Measurements from ENCODE around the gene SETD7. TPM values are rescaled to one million over a fixed set of nuclear protein-coding genes. Genes with fewer than 3 reads are reported as not detected.

SETD7 gene
- total and polyA plus RNA-seq, 2 of the 4 experiments (the other 2 are of a cell fraction), result 17.0 to 46.6 TPM

DNA sequence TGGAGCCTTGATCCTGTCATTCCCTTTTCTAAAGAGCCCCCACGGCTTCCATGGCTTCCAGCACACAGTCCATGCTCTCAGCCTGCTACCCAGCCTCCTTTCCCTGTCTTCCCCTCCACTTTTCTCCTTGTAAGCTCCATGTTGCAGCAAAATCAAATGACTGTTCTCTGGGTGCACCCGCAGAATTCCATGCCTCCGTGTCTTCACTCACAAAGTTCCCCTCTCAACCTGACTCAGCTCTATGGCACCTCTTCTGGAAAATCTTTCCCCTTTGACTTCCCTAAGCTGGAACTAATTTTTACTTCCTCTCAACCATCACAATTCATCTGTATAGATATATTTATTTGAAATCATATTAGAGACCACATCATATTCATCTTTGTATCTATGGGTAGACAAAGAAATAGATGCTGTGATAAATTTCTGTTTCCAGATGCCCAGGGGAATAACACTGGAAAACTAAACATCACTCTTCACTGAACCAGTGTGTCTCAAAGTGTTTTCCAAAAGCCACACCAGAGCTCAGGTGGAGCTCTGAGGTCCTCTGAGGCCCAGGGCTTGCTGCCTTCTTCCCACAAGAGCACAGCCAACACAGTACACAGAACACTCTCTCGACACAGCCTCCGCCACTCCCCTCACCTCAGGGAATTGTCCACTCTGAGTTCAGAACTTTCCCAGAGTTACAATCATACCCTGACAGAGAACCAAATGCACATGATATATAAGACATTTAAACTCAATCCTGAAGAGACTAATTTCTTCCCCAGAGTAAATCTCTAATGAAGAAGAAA is 3.3 kb downstream of the SETD7 start:
- H3K18ac ChIP-seq (ENCODE audit: low read depth, low read length), result no peak overlapping the region
- dilution Hi-C loops (cut with HindIII; ENCODE audit: low sequenced_read_pairs, unreplicated experiment), result no loop called here
- BruUV-seq (replicated peaks), result no TSS peak
- H2AK9ac ChIP-seq (replicated peaks; ENCODE audit: low read depth, low read length, poor library complexity), result peak overlapping the region; percentile 26
- peaks cover 12% of the 10 kb centered on the region for H3K9me1 ChIP-seq (ENCODE audit: insufficient read depth, low read length)
- H3K4me3 ChIP-seq (ENCODE audit: insufficient read depth, low read depth, low read length), result no peak overlapping the region
- intact Hi-C loops (cut with micrococcal nuclease), result no loop called here
- H4K5ac ChIP-seq (ENCODE audit: low read depth, low read length), result no peak overlapping the region
- H2AK5ac ChIP-seq (ENCODE audit: low read depth, low read length), result no peak overlapping the region
- no peak overlapping the region for H2BK120ac ChIP-seq (ENCODE audit: low read depth, low read length)
- DNase-seq (peak; percentile 53), ATAC-seq (ENCODE audit: low read depth) (no peak)
- no peak overlapping the region for H4K91ac ChIP-seq (ENCODE audit: insufficient read depth, low read depth, low read length)
- no peak overlapping the region for H3K23ac ChIP-seq (ENCODE audit: low read depth, low read length)
- peak overlapping the region; percentile 18; the same call in 1 of the 2 replicates for H3K9ac ChIP-seq (ENCODE audit: low read depth, low read length)
- H4K8ac ChIP-seq (ENCODE audit: low read depth in 2 of 2, low read length in 2 of 2), result peak overlapping the region in 1 of 2 experiments; percentile 1; a peak in 1 of 4 replicates
- ChIA-PET CTCF (interaction anchor here (2.4 kb wide), 1 partner anchor 22 kb away, joined by 6 read pairs; no protein-coding TSS in a partner anchor), POLR2A (ENCODE audit: unreplicated experiment) (no interaction called here)
- peak overlapping the region; percentile 16 for H2AFZ ChIP-seq (replicated peaks; ENCODE audit: low read length, poor library complexity)
- in situ Hi-C loops (cut with MboI; ENCODE audit: low sequenced_read_pairs), result no loop called here
- H3K9me3 ChIP-seq (ENCODE audit: control insufficient read depth, insufficient read depth, low read length), result no peaks in the 10 kb centered on the region
- H3K56ac ChIP-seq (ENCODE audit: extremely low read depth, insufficient read depth, low read length), result no peak overlapping the region
- H2BK5ac ChIP-seq (ENCODE audit: low read depth, low read length, poor library complexity, severe bottlenecking), result no peak overlapping the region
- H3K27ac ChIP-seq (ENCODE audit: insufficient read depth, low read length), result no peak overlapping the region
- peak overlapping the region; percentile 13; the same call in 1 of the 2 replicates for H3K4ac ChIP-seq (ENCODE audit: low read depth, low read length)
- peaks cover 48% of the 10 kb centered on the region for H4K20me1 ChIP-seq (ENCODE audit: insufficient read depth, low read length)
- H3K4me2 ChIP-seq (ENCODE audit: low read depth, low read length), result peak overlapping the region; percentile 41
- 0 out of 2 replicates have a peak overlapping the region, but pooled peaks have one; percentile 4 for H3K14ac ChIP-seq (replicated peaks; ENCODE audit: low read depth, low read length)
- peaks cover 9% of the 10 kb centered on the region for H3K4me1 ChIP-seq (ENCODE audit: control insufficient read depth, insufficient read depth, low read length)
- 56% methylated on average over 1 of the region's 5 CpGs; no CpG with 5 or more reads in 1 of the 2 experiments for WGBS, 2 experiments (ENCODE audit: extremely low coverage in 2 of 2, insufficient read length in 1 of 2)
- peaks cover 21 to 54% of the 10 kb centered on the region in 2 experiments for H3K79me1 ChIP-seq (ENCODE audit: low read depth in 1 of 2, low read length in 2 of 2)
- peaks cover 2% of the 10 kb centered on the region for H3K27me3 ChIP-seq (ENCODE audit: control insufficient read depth, insufficient read depth, low read length)
- no peak overlapping the region for H2BK20ac ChIP-seq (ENCODE audit: low read depth, low read length)
- H2BK15ac ChIP-seq (ENCODE audit: low read depth, low read length), result no peak overlapping the region
- TF ChIP-seq MAFK (IDR thresholded peaks at IDR 0.05; ENCODE audit: low read depth, low read length), result 0 out of 2 replicates have a peak, but pooled peaks have one; percentile 5
- no peak for TF ChIP-seq CHD1 (IDR thresholded peaks at IDR 0.05; ENCODE audit: low read depth, low read length)
- no peak for TF ChIP-seq MXI1 (IDR thresholded peaks at IDR 0.05; ENCODE audit: borderline replicate concordance, low read depth, low read length)
- no peaks in the 10 kb centered on the region for H3K36me3 ChIP-seq (ENCODE audit: control insufficient read depth, insufficient read depth, low read length)
